ENCODE data around the gene SAFB. TPM values are rescaled to one million over a fixed set of nuclear protein-coding genes. Genes with fewer than 3 reads are reported as not detected.
"Not testable (repeated sequence)": the region's sequence is repeated elsewhere in the genome, so short reads cannot be mapped to it uniquely, and the experiment has no call there.

SAFB gene
- total RNA-seq, 1 experiment from 2014 or later = 53.0 TPM

DNA sequence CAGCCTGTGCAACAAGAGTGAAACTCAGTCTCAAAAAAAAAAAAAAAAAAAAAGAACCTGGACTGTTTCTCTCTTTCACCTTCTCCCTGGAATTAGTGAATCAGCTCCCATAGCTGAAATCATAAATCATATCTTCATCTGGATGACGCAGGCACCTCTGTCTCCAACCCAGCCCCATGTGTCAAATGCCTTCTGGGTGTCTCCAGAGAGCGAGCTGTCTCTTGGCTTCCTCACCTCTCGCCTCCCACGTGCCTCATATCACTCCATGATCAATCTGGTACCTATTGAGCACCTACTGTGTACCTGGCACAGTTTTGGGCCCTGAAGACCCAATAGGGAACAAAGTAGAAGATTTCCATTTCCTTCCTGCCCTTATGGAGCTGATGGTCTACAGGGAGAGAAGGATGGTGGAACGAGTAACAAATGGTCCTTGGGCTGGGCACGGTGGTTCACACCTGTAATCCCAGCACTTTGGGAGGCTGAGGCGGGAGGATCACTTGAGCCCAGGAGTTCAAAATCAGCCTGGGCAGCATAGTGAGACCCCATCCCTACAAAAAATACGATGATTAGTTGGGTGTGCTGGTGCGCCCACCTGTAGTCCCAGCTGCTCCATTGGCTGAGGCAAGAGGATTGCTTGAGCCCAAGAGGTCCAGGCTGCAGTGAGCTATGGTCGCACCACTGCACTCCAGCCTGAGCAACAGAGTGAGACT is 60.4 kb downstream of the SAFB start:
- Histone ChIP-seq H3K27me3 (ENCODE audit: low read length) (no peaks in the 10 kb centered on the region), H3K9ac (ENCODE audit: low read length) (no peak overlapping the region), H3K4me1 (ENCODE audit: low read length) (peaks cover 25% of the 10 kb centered on the region), H3K9me3 (ENCODE audit: low read length) (no peaks in the 10 kb centered on the region), H3K36me3 (ENCODE audit: insufficient read depth, low read length) (no peaks in the 10 kb centered on the region), H3K27ac (ENCODE audit: low read length) (no peak overlapping the region), H3K9me2 (replicated peaks; ENCODE audit: insufficient read depth, low read length) (no peaks in the 10 kb centered on the region), H3K4me3 (ENCODE audit: low read length) (no peak overlapping the region), H2AFZ (ENCODE audit: low read length) (no peak overlapping the region), H3K4me2 (ENCODE audit: low read depth, low read length, poor library complexity, severe bottlenecking) (no peak overlapping the region), H3K79me2 (ENCODE audit: low read length) (0 out of 2 replicates have a peak, but pooled peaks cover 3% of the 10 kb centered on the region), H4K20me1 (ENCODE audit: insufficient read depth, low read depth, low read length) (no peaks in the 10 kb centered on the region)
- DNase-seq = no peak

DNA sequence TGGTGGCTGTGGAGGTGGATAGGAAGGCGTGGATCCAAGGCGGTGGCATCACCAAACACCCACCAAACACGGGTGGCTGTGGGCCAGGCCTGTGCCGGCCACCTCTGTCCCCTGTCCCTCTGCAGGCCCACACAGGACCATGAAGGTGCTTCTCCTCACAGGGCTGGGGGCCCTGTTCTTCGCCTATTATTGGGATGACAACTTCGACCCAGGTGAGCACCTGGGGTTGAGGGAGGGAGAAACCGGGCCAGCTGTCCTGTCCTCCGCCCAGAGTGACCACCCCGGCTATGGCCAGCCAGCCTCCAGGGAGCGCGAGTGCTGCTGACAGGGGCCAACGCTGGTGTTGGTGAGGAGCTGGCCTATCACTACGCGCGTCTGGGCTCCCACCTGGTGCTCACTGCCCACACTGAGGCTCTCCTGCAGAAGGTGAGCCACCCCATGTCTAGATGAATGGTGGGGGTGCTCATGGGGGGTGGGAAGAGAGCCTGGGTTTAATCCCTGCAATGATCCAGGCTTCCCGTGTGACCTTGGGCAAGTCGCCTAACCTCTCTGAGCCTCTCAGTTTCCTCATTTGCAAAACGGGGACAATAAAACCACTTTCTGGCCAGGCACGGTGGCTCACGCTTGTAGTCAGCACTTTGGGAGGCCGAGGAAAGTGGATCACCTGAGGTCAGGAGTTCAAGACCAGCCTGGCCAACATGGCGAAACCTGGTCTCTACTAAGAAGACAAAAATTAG is 62.0 kb downstream of the SAFB start:
- no peak for DNase-seq
- H3K79me2 ChIP-seq (ENCODE audit: low read length) = 0 out of 2 replicates have a peak, but pooled peaks cover 3% of the 10 kb centered on the region
- peaks cover 21% of the 10 kb centered on the region for H3K4me1 ChIP-seq (ENCODE audit: low read length)
- no peaks in the 10 kb centered on the region for H3K9me3 ChIP-seq (ENCODE audit: low read length)
- no peaks in the 10 kb centered on the region for H3K27me3 ChIP-seq (ENCODE audit: low read length)
- H2AFZ ChIP-seq (ENCODE audit: low read length) = no peak overlapping the region
- no peaks in the 10 kb centered on the region for H3K9me2 ChIP-seq (replicated peaks; ENCODE audit: insufficient read depth, low read length)
- no peak overlapping the region for H3K4me3 ChIP-seq (ENCODE audit: low read length)
- no peak overlapping the region for H3K4me2 ChIP-seq (ENCODE audit: low read depth, low read length, poor library complexity, severe bottlenecking)
- no peaks in the 10 kb centered on the region for H4K20me1 ChIP-seq (ENCODE audit: insufficient read depth, low read depth, low read length)
- H3K36me3 ChIP-seq (ENCODE audit: insufficient read depth, low read length) = no peaks in the 10 kb centered on the region
- H3K27ac ChIP-seq (ENCODE audit: low read length) = no peak overlapping the region
- H3K9ac ChIP-seq (ENCODE audit: low read length) = no peak overlapping the region

DNA sequence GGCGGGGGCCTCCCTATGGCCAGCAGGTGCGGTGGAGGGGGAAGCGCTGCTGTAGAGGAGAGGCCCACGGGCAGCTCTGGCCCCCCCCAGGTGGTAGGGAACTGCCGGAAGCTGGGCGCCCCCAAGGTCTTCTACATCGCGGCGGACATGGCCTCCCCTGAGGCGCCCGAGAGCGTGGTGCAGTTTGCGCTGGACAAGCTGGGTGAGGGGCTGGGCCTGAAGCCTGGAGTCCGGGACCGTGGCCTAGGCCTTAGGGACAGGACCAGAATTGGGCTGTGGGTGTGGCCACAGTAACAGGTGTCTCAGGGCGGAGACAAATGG is 63.4 kb downstream of the SAFB start:
- Histone ChIP-seq H3K9me2 (replicated peaks; ENCODE audit: insufficient read depth, low read length) (no peaks in the 10 kb centered on the region), H4K20me1 (ENCODE audit: insufficient read depth, low read depth, low read length) (peaks cover 11% of the 10 kb centered on the region; the same call in 1 of the 2 replicates), H3K27me3 (ENCODE audit: low read length) (no peaks in the 10 kb centered on the region), H2AFZ (ENCODE audit: low read length) (0 out of 2 replicates have a peak overlapping the region, but pooled peaks have one; percentile 24), H3K27ac (ENCODE audit: low read length) (peak overlapping the region; percentile 45; the same call in 1 of the 2 replicates), H3K4me3 (ENCODE audit: low read length) (peak overlapping the region; percentile 74), H3K79me2 (ENCODE audit: low read length) (peaks cover 15% of the 10 kb centered on the region), H3K4me1 (ENCODE audit: low read length) (peaks cover 14% of the 10 kb centered on the region), H3K36me3 (ENCODE audit: insufficient read depth, low read length) (peaks cover 11% of the 10 kb centered on the region), H3K9ac (ENCODE audit: low read length) (peak overlapping the region; percentile 67), H3K9me3 (ENCODE audit: low read length) (no peaks in the 10 kb centered on the region), H3K4me2 (ENCODE audit: low read depth, low read length, poor library complexity, severe bottlenecking) (peak overlapping the region; percentile 74)
- no peak for DNase-seq

DNA sequence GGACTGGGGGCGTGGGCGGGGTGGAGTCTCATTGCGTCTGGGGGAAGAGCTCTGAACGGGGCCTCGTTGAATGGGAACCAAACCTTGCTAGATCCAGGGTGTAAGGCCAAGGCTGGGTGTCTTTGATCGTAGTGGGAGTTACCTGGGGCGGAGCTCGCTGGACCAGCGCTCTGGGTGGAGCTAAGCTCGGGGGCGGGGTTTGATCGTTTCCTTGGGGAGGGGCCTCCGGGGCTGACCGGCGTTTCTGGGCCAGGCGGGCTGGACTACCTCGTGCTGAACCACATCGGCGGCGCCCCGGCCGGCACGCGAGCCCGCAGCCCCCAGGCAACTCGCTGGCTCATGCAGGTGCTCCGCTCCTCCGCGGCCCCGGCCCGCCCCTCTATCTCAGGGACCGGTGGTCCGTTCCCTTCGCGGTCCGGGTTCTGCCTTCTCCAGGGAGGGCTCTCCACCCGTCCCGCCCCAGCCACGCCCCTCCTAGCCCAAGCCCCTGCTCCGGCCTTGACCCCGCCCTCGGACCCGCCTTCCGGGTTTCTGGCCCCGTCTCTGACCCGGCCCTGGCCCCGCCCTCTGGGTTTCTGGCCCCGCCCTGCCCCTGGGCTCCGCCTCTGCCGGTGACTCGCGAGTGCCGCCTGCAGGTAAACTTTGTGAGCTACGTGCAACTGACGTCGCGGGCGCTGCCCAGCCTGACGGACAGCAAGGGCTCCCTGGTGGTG is 63.9 kb downstream of the SAFB start:
- peak overlapping the region; percentile 74 for H3K4me3 ChIP-seq (ENCODE audit: low read length)
- peaks cover 14% of the 10 kb centered on the region for H3K36me3 ChIP-seq (ENCODE audit: insufficient read depth, low read length)
- H3K4me2 ChIP-seq (ENCODE audit: low read depth, low read length, poor library complexity, severe bottlenecking) = peak overlapping the region; percentile 74
- peaks cover 14% of the 10 kb centered on the region for H3K4me1 ChIP-seq (ENCODE audit: low read length)
- H3K79me2 ChIP-seq (ENCODE audit: low read length) = peaks cover 18% of the 10 kb centered on the region
- peak overlapping the region; percentile 67 for H3K9ac ChIP-seq (ENCODE audit: low read length)
- no peaks in the 10 kb centered on the region for H3K9me3 ChIP-seq (ENCODE audit: low read length)
- no peaks in the 10 kb centered on the region for H3K27me3 ChIP-seq (ENCODE audit: low read length)
- H2AFZ ChIP-seq (ENCODE audit: low read length) = peak overlapping the region; percentile 68; the same call in 1 of the 2 replicates
- no peaks in the 10 kb centered on the region for H3K9me2 ChIP-seq (replicated peaks; ENCODE audit: insufficient read depth, low read length)
- peaks cover 15% of the 10 kb centered on the region for H4K20me1 ChIP-seq (ENCODE audit: insufficient read depth, low read depth, low read length)
- peak; percentile 99 for DNase-seq
- 0 out of 2 replicates have a peak overlapping the region, but pooled peaks have one; percentile 19 for H3K27ac ChIP-seq (ENCODE audit: low read length)

DNA sequence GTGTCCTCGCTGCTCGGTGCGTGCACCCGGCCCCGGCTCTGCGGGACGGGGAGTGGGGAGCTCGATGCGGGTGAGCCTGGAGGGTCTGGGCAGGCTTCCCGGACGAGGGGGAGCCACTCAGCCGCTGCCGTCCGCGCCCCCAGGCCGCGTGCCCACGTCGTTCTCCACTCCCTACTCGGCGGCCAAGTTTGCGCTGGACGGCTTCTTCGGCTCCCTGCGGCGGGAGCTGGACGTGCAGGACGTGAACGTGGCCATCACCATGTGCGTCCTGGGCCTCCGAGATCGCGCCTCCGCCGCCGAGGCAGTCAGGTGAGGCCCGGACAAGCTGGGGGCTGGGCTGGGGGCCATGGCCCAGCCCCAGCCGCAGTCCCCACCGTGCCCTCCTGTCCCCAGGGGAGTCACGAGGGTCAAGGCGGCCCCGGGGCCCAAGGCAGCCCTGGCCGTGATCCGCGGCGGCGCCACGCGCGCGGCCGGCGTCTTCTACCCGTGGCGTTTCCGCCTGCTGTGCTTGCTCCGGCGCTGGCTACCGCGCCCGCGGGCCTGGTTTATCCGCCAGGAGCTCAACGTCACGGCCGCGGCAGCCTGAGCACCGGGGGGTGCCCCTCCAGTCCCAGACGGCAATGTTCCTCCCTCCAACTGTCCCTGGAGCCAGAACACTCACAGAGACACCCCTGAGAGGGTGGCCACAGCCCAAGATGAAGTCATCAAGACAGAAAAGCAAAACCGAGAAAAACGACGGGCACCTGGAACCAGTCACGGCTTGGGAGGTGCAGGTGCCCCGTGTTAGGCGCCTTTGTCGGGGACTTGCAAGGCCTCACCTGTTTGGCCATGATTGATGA is 64.7 kb downstream of the SAFB start:
- Histone ChIP-seq H3K4me3 (ENCODE audit: low read length) (no peak overlapping the region), H3K4me1 (ENCODE audit: low read length) (peaks cover 22% of the 10 kb centered on the region), H3K79me2 (ENCODE audit: low read length) (peaks cover 25% of the 10 kb centered on the region), H3K9me2 (replicated peaks; ENCODE audit: insufficient read depth, low read length) (no peaks in the 10 kb centered on the region), H3K27me3 (ENCODE audit: low read length) (no peaks in the 10 kb centered on the region), H2AFZ (ENCODE audit: low read length) (no peak overlapping the region), H3K27ac (ENCODE audit: low read length) (no peak overlapping the region), H3K9ac (ENCODE audit: low read length) (no peak overlapping the region), H3K4me2 (ENCODE audit: low read depth, low read length, poor library complexity, severe bottlenecking) (no peak overlapping the region), H4K20me1 (ENCODE audit: insufficient read depth, low read depth, low read length) (peaks cover 23% of the 10 kb centered on the region), H3K36me3 (ENCODE audit: insufficient read depth, low read length) (peaks cover 21% of the 10 kb centered on the region), H3K9me3 (ENCODE audit: low read length) (no peaks in the 10 kb centered on the region)
- no peak for DNase-seq

DNA sequence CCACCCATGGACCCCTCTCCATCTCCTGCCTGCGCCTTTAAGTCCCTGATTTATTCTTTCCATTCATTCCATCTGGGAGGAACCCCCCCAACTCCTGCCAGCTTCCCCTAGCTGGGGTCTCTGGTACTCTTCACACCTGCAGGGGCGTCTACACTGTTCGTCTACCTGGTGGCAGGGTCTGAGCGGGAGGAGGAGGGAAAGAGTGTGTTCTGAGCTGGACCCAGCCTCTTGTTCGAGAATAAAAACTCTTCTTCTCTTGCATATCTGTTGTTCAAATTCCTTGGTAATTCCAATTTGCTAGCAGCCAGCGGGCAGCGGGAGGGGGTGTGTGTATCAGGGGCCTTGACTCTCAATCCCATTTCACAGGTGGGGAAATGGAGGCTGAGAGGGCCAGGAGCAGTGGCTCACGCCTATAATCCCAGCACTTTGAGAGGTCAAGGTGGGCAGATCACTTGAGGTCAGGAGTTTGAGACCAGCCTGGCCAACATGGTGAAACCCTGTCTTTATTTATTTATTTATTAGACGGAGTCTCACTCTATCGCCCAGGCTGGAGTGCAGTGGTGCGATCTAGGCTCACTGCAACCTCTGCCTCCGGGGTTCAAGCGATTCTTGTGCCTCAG is 65.5 kb downstream of the SAFB start:
- not testable (repeated sequence) for H3K27me3 ChIP-seq (ENCODE audit: low read length); H3K27ac ChIP-seq (ENCODE audit: low read length); H3K9ac ChIP-seq (ENCODE audit: low read length); DNase-seq; H3K9me3 ChIP-seq (ENCODE audit: low read length); H3K9me2 ChIP-seq (replicated peaks; ENCODE audit: insufficient read depth, low read length); H3K4me2 ChIP-seq (ENCODE audit: low read depth, low read length, poor library complexity, severe bottlenecking); H2AFZ ChIP-seq (ENCODE audit: low read length); H3K4me3 ChIP-seq (ENCODE audit: low read length)
- H4K20me1 ChIP-seq (ENCODE audit: insufficient read depth, low read depth, low read length) = peaks cover 31% of the 10 kb centered on the region
- H3K36me3 ChIP-seq (ENCODE audit: insufficient read depth, low read length) = peaks cover 28% of the 10 kb centered on the region
- peaks cover 33% of the 10 kb centered on the region for H3K79me2 ChIP-seq (ENCODE audit: low read length)
- H3K4me1 ChIP-seq (ENCODE audit: low read length) = peaks cover 24% of the 10 kb centered on the region

DNA sequence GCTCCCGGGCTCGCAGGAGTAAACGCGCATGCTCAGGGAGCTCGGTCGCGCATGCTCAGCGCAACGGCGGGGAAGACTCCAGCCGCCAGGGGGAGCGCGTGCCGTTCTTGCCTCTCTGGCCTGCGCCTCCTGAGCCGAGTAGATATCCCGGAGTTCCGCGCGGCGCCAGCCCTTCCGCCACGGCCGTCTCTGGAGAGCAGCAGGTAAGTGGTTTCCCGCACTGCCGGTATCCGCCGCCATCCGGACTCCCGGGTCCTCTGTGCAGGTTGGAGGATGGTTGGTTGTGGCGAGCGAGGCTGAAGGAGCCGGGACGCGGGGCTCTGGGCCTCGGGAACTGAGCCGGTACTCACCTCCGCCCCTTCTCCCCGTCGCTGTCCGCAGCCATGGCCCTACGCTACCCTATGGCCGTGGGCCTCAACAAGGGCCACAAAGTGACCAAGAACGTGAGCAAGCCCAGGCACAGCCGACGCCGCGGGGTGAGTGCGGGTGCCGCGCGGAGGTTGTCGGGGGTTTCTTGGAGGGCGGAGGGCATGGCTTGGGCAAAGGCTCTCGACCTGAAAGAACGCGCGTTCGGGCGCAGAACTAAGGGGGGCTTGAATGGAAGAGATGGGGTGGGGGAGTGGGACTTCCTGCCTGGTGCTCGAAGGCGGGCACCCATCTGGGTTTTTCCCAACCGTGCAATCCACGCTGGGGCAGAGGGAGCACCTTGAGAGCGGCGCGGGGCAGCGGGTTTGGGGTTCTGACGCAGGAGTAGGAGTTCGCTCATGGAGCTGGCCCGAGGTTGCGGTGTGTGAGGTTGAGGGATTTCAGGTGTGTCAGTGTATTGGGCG is 67.5 kb downstream of the SAFB start, which contains the start of gene RPL36:
TSS of gene RPL36 (plus strand) at position 171 of the 830 bp plus-strand sequence. CDS start at position 384, 213 bp downstream.
- H3K4me2 ChIP-seq (ENCODE audit: low read depth, low read length, poor library complexity, severe bottlenecking) = peak within 1 kb of the TSS; percentile 95
- no peak within 1 kb of the TSS for H2AFZ ChIP-seq (ENCODE audit: low read length)
- peaks cover 43% of the 10 kb centered on the region for H3K79me2 ChIP-seq (ENCODE audit: low read length)
- H3K36me3 ChIP-seq (ENCODE audit: insufficient read depth, low read length) = peaks cover 28% of the 10 kb centered on the region
- H3K4me3 ChIP-seq (ENCODE audit: low read length) = peak within 1 kb of the TSS; percentile 97
- H3K27ac ChIP-seq (ENCODE audit: low read length) = peak within 1 kb of the TSS; percentile 92
- peak; percentile 98 for DNase-seq
- H3K9ac ChIP-seq (ENCODE audit: low read length) = peak within 1 kb of the TSS; percentile 100
- no peaks in the 10 kb centered on the region for H3K9me2 ChIP-seq (replicated peaks; ENCODE audit: insufficient read depth, low read length)
- peaks cover 24% of the 10 kb centered on the region for H3K4me1 ChIP-seq (ENCODE audit: low read length)
- peaks cover 49% of the 10 kb centered on the region for H4K20me1 ChIP-seq (ENCODE audit: insufficient read depth, low read depth, low read length)
- H3K27me3 ChIP-seq (ENCODE audit: low read length) = no peaks in the 10 kb centered on the region
- H3K9me3 ChIP-seq (ENCODE audit: low read length) = no peaks in the 10 kb centered on the region
